HAP-1 (cell line): Measurements from ENCODE around the gene LRRC27.

Experiments
- DNase-seq, 2 experiments: peaks; one replicate each; pipeline ENCODE4 v3.0.0-alpha.2; 2016 to 2020; ENCODE audit warnings: low spot score in 2 of 2
- H3K27me3 ChIP-seq: fragments of 250-450 bp; sonication (Bioruptor Pico); 2 replicates; pipeline ENCODE4 v1.5.1; 2020; ENCODE audit warnings: low read depth, mild to moderate bottlenecking, moderate library complexity
- H3K36me3 ChIP-seq: fragments of 250-450 bp; sonication (Bioruptor Pico); replicated peaks from 2 replicates; pipeline ENCODE4 v1.5.1; 2020; ENCODE audit warnings: mild to moderate bottlenecking
- H3K4me1 ChIP-seq: fragments of 250-450 bp; sonication (Bioruptor Pico); 2 replicates; pipeline ENCODE4 v1.5.1; 2020; ENCODE audit warnings: mild to moderate bottlenecking
- H3K4me3 ChIP-seq: fragments of 250-450 bp; sonication (Bioruptor Pico); 2 replicates; pipeline ENCODE4 v1.5.1; 2020; ENCODE audit warnings: mild to moderate bottlenecking, moderate library complexity
- H3K9me3 ChIP-seq: fragments of 250-450 bp; sonication (Bioruptor Pico); 2 replicates; pipeline ENCODE4 v1.5.1; 2020; ENCODE audit warnings: mild to moderate bottlenecking, moderate library complexity
- in situ Hi-C: fragments of 300-500 bp; cut with MboI; formaldehyde crosslinking; loops from 3 replicates; pipeline ENCODE4 v1.14.3; 2020; ENCODE audit warnings: low sequenced_read_pairs, inconsistent platforms, mixed read lengths

Gene LRRC27

GRCh38 chr10:132397671-132398565, 65.9 kb downstream of the LRRC27 start:
- H3K9me3 ChIP-seq = no peaks in the 10 kb centered on the region
- peaks cover 8% of the 10 kb centered on the region for H3K4me1 ChIP-seq
- peaks cover 6% of the 10 kb centered on the region for H3K36me3 ChIP-seq
- in situ Hi-C loops = no loop called here
- no peaks in the 10 kb centered on the region for H3K27me3 ChIP-seq
- peak; percentile 44 to 59 for DNase-seq
- peak overlapping the region; percentile 47 for H3K4me3 ChIP-seq

GRCh38 chr10:132398566-132398991, 66.6 kb downstream of the LRRC27 start:
- peaks cover 6% of the 10 kb centered on the region for H3K36me3 ChIP-seq
- in situ Hi-C loops = no loop called here
- DNase-seq = no peak
- H3K27me3 ChIP-seq = no peaks in the 10 kb centered on the region
- H3K4me1 ChIP-seq = peaks cover 8% of the 10 kb centered on the region
- H3K4me3 ChIP-seq = peak overlapping the region; percentile 47
- H3K9me3 ChIP-seq = no peaks in the 10 kb centered on the region

- no peak for DNase-seq
- in situ Hi-C loops = no loop called here
- Histone ChIP-seq H3K36me3 (peaks cover 6% of the 10 kb centered on the region), H3K4me3 (no peak overlapping the region), H3K4me1 (peaks cover 8% of the 10 kb centered on the region), H3K27me3 (no peaks in the 10 kb centered on the region), H3K9me3 (no peaks in the 10 kb centered on the region)
Measured at GRCh38 chr10:132399117-132400035, 67.4 kb downstream of the LRRC27 start.

- no peaks in the 10 kb centered on the region for H3K27me3 ChIP-seq
- in situ Hi-C loops = no loop called here
- no peaks in the 10 kb centered on the region for H3K9me3 ChIP-seq
- no peak for DNase-seq
- H3K4me3 ChIP-seq = no peak overlapping the region
- H3K4me1 ChIP-seq = peaks cover 8% of the 10 kb centered on the region
- H3K36me3 ChIP-seq = peaks cover 9% of the 10 kb centered on the region
Measured at GRCh38 chr10:132400041-132400546, 68.1 kb downstream of the LRRC27 start.

- Histone ChIP-seq H3K4me3 (no peak overlapping the region), H3K4me1 (peaks cover 8% of the 10 kb centered on the region), H3K27me3 (no peaks in the 10 kb centered on the region), H3K36me3 (peaks cover 14% of the 10 kb centered on the region), H3K9me3 (no peaks in the 10 kb centered on the region)
- DNase-seq = no peak
- in situ Hi-C loops = no loop called here
Measured at GRCh38 chr10:132400547-132401151, 68.7 kb downstream of the LRRC27 start.

- no peaks in the 10 kb centered on the region for H3K27me3 ChIP-seq
- in situ Hi-C loops = no loop called here
Measured at GRCh38 chr10:132401401-132402118, 69.6 kb downstream of the LRRC27 start.

GRCh38 chr10:132402781-132403241, 70.8 kb downstream of the LRRC27 start:
- H3K27me3 ChIP-seq = no peaks in the 10 kb centered on the region
- no peak for DNase-seq
- no peaks in the 10 kb centered on the region for H3K9me3 ChIP-seq
- no peak overlapping the region for H3K4me3 ChIP-seq
- peaks cover 29% of the 10 kb centered on the region for H3K36me3 ChIP-seq
- in situ Hi-C loops = no loop called here
- peaks cover 8% of the 10 kb centered on the region for H3K4me1 ChIP-seq

More at GRCh38 chr10:132401401-132402118, 69.6 kb downstream of the LRRC27 start:
- Histone ChIP-seq H3K36me3 (peaks cover 22% of the 10 kb centered on the region), H3K4me1 (peaks cover 8% of the 10 kb centered on the region), H3K4me3 (no peak overlapping the region), H3K9me3 (no peaks in the 10 kb centered on the region)
- no peak for DNase-seq

GRCh38 chr10:132403511-132404168, 71.6 kb downstream of the LRRC27 start:
- H3K9me3 ChIP-seq = no peaks in the 10 kb centered on the region
- DNase-seq = no peak
- peaks cover 27% of the 10 kb centered on the region for H3K36me3 ChIP-seq
- no peaks in the 10 kb centered on the region for H3K27me3 ChIP-seq
- in situ Hi-C loops = no loop called here
- H3K4me1 ChIP-seq = no peaks in the 10 kb centered on the region
- H3K4me3 ChIP-seq = no peak overlapping the region

- peaks cover 27% of the 10 kb centered on the region for H3K36me3 ChIP-seq
- no peak overlapping the region for H3K4me3 ChIP-seq
- H3K4me1 ChIP-seq = no peaks in the 10 kb centered on the region
- in situ Hi-C loops = no loop called here
- H3K9me3 ChIP-seq = no peaks in the 10 kb centered on the region
- no peak for DNase-seq
- no peaks in the 10 kb centered on the region for H3K27me3 ChIP-seq
Measured at GRCh38 chr10:132404169-132404880, 72.3 kb downstream of the LRRC27 start.

- no peaks in the 10 kb centered on the region for H3K9me3 ChIP-seq
- H3K36me3 ChIP-seq = peaks cover 23% of the 10 kb centered on the region
- no peaks in the 10 kb centered on the region for H3K4me1 ChIP-seq
- DNase-seq = no peak
- H3K27me3 ChIP-seq = no peaks in the 10 kb centered on the region
- no peak overlapping the region for H3K4me3 ChIP-seq
- in situ Hi-C loops = no loop called here
Measured at GRCh38 chr10:132404911-132405462, 73.0 kb downstream of the LRRC27 start.

GRCh38 chr10:132405463-132405991, 73.5 kb downstream of the LRRC27 start:
- no peaks in the 10 kb centered on the region for H3K27me3 ChIP-seq
- in situ Hi-C loops = no loop called here
- no peaks in the 10 kb centered on the region for H3K4me1 ChIP-seq
- peaks cover 23% of the 10 kb centered on the region for H3K36me3 ChIP-seq
- no peak overlapping the region for H3K4me3 ChIP-seq
- no peak for DNase-seq
- H3K9me3 ChIP-seq = no peaks in the 10 kb centered on the region
